K562 (cell line): ENCODE measurements around the gene UBE2I. TPM values are rescaled to one million over a fixed set of nuclear protein-coding genes. Genes with fewer than 3 reads are reported as not detected.

ENCODE experiments used
- ADNP ChIP-seq: fragments of 200-800 bp; sonication (Bioruptor generic); IDR thresholded peaks from 2 replicates; pipeline ENCODE4 v1.6.1; 2016; ENCODE audit warnings: missing genetic modification characterization, missing compliant biosample characterization
- AFF1 ChIP-seq, 2 experiments: fragments of 450-650 bp; IDR thresholded peaks; 2 replicates each; pipeline ENCODE4 v1.6.1; 2018; ENCODE audit warnings: mild to moderate bottlenecking in 2 of 2, low read depth in 1 of 2; ENCODE audit not compliant: partially characterized antibody in 2 of 2
- CEBPG ChIP-seq, 3 experiments: fragments of 200-800 bp in 1 of 3; sonication (Bioruptor generic) in 1 of 3; sonication (generic) in 1 of 3; formaldehyde crosslinking in 1 of 3; IDR thresholded peaks in 2 of 3; conservative IDR thresholded peaks in 1 of 3; 2 replicates each; pipeline versions ENCODE4 v1.6.1 to v1.8.0; 2016 to 2022; ENCODE audit warnings: missing compliant biosample characterization in 2 of 3, missing genetic modification characterization in 2 of 3, mild to moderate bottlenecking in 1 of 3, missing genetic modification reagents in 1 of 3
- CREB3 ChIP-seq: fragments of 450-650 bp; conservative IDR thresholded peaks from 2 replicates; pipeline ENCODE4 v1.6.1; 2016; ENCODE audit warnings: missing genetic modification characterization, low read depth, mild to moderate bottlenecking, missing compliant biosample characterization, moderate library complexity
- ETS1 ChIP-seq: conservative IDR thresholded peaks from 2 replicates; pipeline ENCODE4 v1.6.1; 2011; ENCODE audit warnings: low read depth, mild to moderate bottlenecking, low read length; ENCODE audit not compliant: control insufficient read depth
- GTF2F1 ChIP-seq: IDR thresholded peaks from 2 replicates; pipeline ENCODE4 v1.6.1; 2011; ENCODE audit warnings: low read depth, low read length, improper control_type of control experiment
- MXD1 ChIP-seq: fragments of 250-450 bp; sonication (Bioruptor Pico); IDR thresholded peaks from 2 replicates; pipeline ENCODE4 v1.8.0; 2021; ENCODE audit warnings: borderline replicate concordance, mild to moderate bottlenecking, moderate library complexity; ENCODE audit not compliant: poor library complexity, severe bottlenecking
- NCOA2 ChIP-seq, 2 experiments: fragments of 450-650 bp; IDR thresholded peaks; 2 replicates each; pipeline ENCODE4 v1.6.1; 2018; ENCODE audit warnings: mild to moderate bottlenecking in 2 of 2, moderate library complexity in 1 of 2; ENCODE audit not compliant: partially characterized antibody in 2 of 2
- NCOR1 ChIP-seq: fragments of 450-650 bp; IDR thresholded peaks from 2 replicates; pipeline ENCODE4 v1.6.1; 2016; ENCODE audit warnings: mild to moderate bottlenecking, moderate library complexity
- NR3C1 ChIP-seq: sonication (generic); formaldehyde crosslinking; IDR thresholded peaks from 2 replicates; pipeline ENCODE4 v1.8.1; 2022; ENCODE audit warnings: missing genetic modification reagents
- RBM39 ChIP-seq: fragments of 200-400 bp; formaldehyde crosslinking; optimal IDR thresholded peaks from 2 replicates; pipeline ENCODE3; 2018; ENCODE audit warnings: low read depth, low read length
- STAT5B ChIP-seq: fragments of 250-450 bp; sonication (Bioruptor Pico); IDR thresholded peaks from 2 replicates; pipeline ENCODE4 v1.8.0; 2021; ENCODE audit warnings: mild to moderate bottlenecking, inconsistent platforms
- ZFX ChIP-seq: sonication (generic); formaldehyde crosslinking; IDR thresholded peaks from 2 replicates; pipeline ENCODE4 v1.8.0; 2022; ENCODE audit warnings: mild to moderate bottlenecking, missing genetic modification reagents, moderate library complexity
- ZKSCAN1 ChIP-seq: fragments of 150-350 bp; IDR thresholded peaks from 2 replicates; pipeline ENCODE4 v1.6.1; 2016; ENCODE audit warnings: low read depth, low read length
- ZNF263 ChIP-seq: sonication (generic); formaldehyde crosslinking; IDR thresholded peaks from 2 replicates; pipeline ENCODE4 v1.8.0; 2022; ENCODE audit warnings: mild to moderate bottlenecking, missing genetic modification reagents, borderline replicate concordance
- ZNF384 ChIP-seq: IDR thresholded peaks from 2 replicates; pipeline ENCODE4 v1.6.1; 2012; ENCODE audit warnings: low read depth, low read length, improper control_type of control experiment
- ZNF740 ChIP-seq, 3 experiments: fragments of 200-800 bp in 1 of 3; sonication (Bioruptor generic) in 1 of 3; sonication (generic) in 1 of 3; formaldehyde crosslinking in 1 of 3; IDR thresholded peaks; 2 replicates each; pipeline versions ENCODE4 v1.6.1 to v1.8.0; 2016 to 2022; ENCODE audit warnings: mild to moderate bottlenecking in 2 of 3, missing compliant biosample characterization in 2 of 3, missing genetic modification characterization in 2 of 3, missing genetic modification reagents in 1 of 3
- polyA plus RNA-seq, 8 experiments: library from polyadenylated mRNA; depleted of rRNA in 4 of 8; stranded (reverse) in 5 of 8; unstranded in 3 of 8; fragments of >200 nt; fragmentation: Nextera tagmentation in 2 of 8; fragmentation: Illumina TruSeq in 1 of 8; extraction: Ambion mirVana in 2 of 8; extraction: Trizol in 1 of 8; gene quantifications; 2 replicates each; pipeline versions ENCODE4 v1.2.1 to v1.2.3, GENCODE V29; 2011 to 2014; ENCODE audit warnings: inconsistent platforms in 1 of 8, missing spikeins in 1 of 8
- total RNA-seq, 7 experiments: library from RNA; depleted of rRNA in 6 of 7; stranded (reverse); fragments of >200 nt in 6 of 7; fragmentation: Illumina TruSeq in 2 of 7; extraction: Trizol in 2 of 7; gene quantifications; 2 replicates each; pipeline versions ENCODE4 v1.2.1 to v1.2.3, GENCODE V29; 2011 to 2021; ENCODE audit warnings: low replicate concordance in 1 of 7

Gene UBE2I
- total and polyA plus RNA-seq, 9 of the 15 experiments (the other 6 are each of a cell fraction or from before 2014, with no cell fraction given): 36.6 to 254 (median 104) TPM

- no peak for TF ChIP-seq ETS1
- TF ChIP-seq CEBPG (CRISPR knock-in tag; IDR thresholded peaks at IDR 0.05): no peak
- TF ChIP-seq CEBPG (tag; conservative IDR thresholded peaks at IDR 0.05 in 1 of 2, IDR thresholded peaks at IDR 0.05 in 1 of 2): no peak
- TF ChIP-seq GTF2F1: no peak
- TF ChIP-seq CREB3 (tag): no peak
- no peak for TF ChIP-seq STAT5B (CRISPR knock-in tag)
- TF ChIP-seq ZKSCAN1: no peak
- no peak for TF ChIP-seq RBM39
- TF ChIP-seq ZFX (CRISPR knock-in tag): peak; percentile 43
- no peak for TF ChIP-seq MXD1 (CRISPR knock-in tag)
- no peak for TF ChIP-seq NCOR1
- 0 out of 2 replicates have a peak, but pooled peaks have one; percentile 43 for TF ChIP-seq ADNP (tag)
- TF ChIP-seq ZNF263: peak; percentile 92
- TF ChIP-seq NCOA2 (IDR thresholded peaks at IDR 0.05; ENCODE audit: partially characterized antibody in 2 of 2): no peak
- TF ChIP-seq ZNF740 (CRISPR knock-in tag; IDR thresholded peaks at IDR 0.05): no peak
- peak in 1 of 2 experiments; percentile 50; a peak in 1 of 4 replicates for TF ChIP-seq ZNF740 (tag; IDR thresholded peaks at IDR 0.05)
- TF ChIP-seq NR3C1: no peak
- no peak for TF ChIP-seq AFF1 (IDR thresholded peaks at IDR 0.05; ENCODE audit: low read depth in 1 of 2, partially characterized antibody in 2 of 2)
- TF ChIP-seq ZNF384: peak; percentile 80
Observed at GRCh38 chr16:1299012-1299867, 10.2 kb upstream of the UBE2I start (continued).
